Esophagus muscularis mucosa (tissue), 4 donors: ENCODE results near the gene RASAL1.

ENCODE experiments used
- CTCF ChIP-seq, 3 experiments: fragments of 200-600 bp in 2 of 3; fragments of 450-650 bp in 1 of 3; sonication (generic) in 2 of 3; IDR thresholded peaks; one replicate each; pipeline ENCODE4 v1.5.1; 2017 to 2019; ENCODE audit warnings: antibody characterized with exemption in 3 of 3, mild to moderate bottlenecking in 2 of 3, moderate library complexity in 1 of 3
- EP300 ChIP-seq: sonication (generic); formaldehyde crosslinking; IDR thresholded peaks from one replicate; pipeline ENCODE4 v1.6.1; 2017; ENCODE audit warnings: antibody characterized with exemption
- POLR2A ChIP-seq: fragments of 450-650 bp; IDR thresholded peaks from one replicate; pipeline ENCODE4 v1.6.1; 2017; ENCODE audit warnings: antibody characterized with exemption, moderate library complexity, mild to moderate bottlenecking, low read depth
- POLR2AphosphoS5 ChIP-seq, 2 donors: sonication (generic); formaldehyde crosslinking; IDR thresholded peaks; one replicate each; pipeline ENCODE4 v1.6.1; 2017; ENCODE audit warnings: antibody characterized with exemption in 2 of 2

- TF ChIP-seq CTCF (IDR thresholded peaks at IDR 0.05) (no peak), POLR2A (no peak), POLR2AphosphoS5 (IDR thresholded peaks at IDR 0.05) (no peak), EP300 (no peak)
Observed at GRCh38 chr12:113091506-113091905, 44.1 kb downstream of the RASAL1 start.
